Left renal cortex interstitium (tissue), 4 donors: ENCODE measurements around the gene CTNNBL1. TPM values are rescaled to one million over a fixed set of nuclear protein-coding genes. Genes with fewer than 3 reads are reported as not detected.

Experiments used
- DNase-seq, 4 donors: peaks; one replicate each; pipeline ENCODE4 v3.0.0-alpha.2; 2013; ENCODE audit warnings: low read depth in 4 of 4, low spot score in 2 of 4, missing footprints in 1 of 4
- polyA plus RNA-seq, 4 donors: library from polyadenylated mRNA; unstranded; fragments of 120-200 nt; gene quantifications; one replicate each; pipeline ENCODE4 v1.2.1, GENCODE V29; 2013; ENCODE audit not compliant: insufficient read length in 4 of 4

CTNNBL1 gene
- polyA plus RNA-seq, 4 donors = 45.6 to 61.5 (median 53.0) TPM

DNA sequence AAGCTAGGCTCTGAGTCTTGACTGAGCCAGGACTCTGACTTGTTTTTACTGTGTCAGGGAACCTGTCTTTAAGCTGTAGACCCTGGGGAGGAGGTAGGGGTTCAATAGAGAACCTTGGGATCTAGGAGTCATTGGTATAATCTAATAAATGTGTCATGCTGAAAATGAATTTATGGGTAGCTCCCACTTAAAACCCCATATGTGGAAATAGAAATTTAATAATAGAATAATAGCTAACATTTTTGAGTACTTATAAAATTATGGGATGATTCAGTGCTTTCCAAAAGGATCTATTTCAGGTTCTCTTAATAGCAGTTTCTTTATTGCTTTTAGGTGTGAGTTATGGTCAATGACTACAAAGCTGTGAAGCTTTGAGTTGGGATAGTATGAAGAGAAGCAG is 41.7 kb downstream of the CTNNBL1 start:
- no peak for DNase-seq

DNA sequence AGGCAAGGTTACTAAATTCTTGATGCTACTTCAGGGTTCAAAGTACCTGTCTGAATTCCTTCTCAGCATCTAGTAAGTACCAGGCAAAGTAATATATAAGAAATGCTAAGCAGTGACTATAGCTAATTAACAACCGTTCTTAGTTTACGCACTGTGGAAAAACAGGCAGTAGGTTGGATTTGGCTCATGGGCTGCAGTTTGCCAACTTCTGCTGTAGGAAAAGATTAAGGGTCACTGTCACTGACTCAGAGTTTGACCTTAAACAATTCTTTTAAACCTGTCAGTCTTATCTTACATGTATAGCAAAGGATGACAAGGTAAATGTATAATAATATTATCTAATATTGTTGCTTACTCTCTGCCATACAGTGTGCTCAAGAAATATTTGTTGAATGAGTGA is 42.3 kb downstream of the CTNNBL1 start:
- DNase-seq = no peak

GRCh38 chr20:37737826-37738420 is 44.1 kb downstream of the CTNNBL1 start:
- DNase-seq = no peak

GRCh38 chr20:37741055-37741454 is 47.2 kb downstream of the CTNNBL1 start:
- DNase-seq = no peak

- DNase-seq = no peak
Observed at GRCh38 chr20:37741570-37741969, 47.7 kb downstream of the CTNNBL1 start.

DNA sequence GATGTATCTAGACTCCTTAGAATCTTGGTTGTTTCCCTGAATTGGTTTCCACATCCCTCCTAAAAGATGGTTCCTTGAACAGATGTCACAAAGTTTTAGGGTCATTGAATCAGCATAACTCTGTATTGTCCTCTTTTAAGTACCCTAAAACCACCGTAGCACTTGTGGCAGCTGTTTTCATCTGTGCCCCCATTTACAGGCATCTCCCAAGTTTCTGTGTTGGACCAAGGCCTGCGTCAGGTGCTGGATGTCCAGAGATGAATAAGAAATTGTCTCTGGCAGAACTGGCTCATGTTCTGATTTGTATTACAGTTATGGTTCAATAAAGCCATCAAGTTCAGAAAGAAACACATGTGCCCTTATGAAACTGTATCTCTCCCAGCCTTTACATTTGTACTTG is 48.3 kb downstream of the CTNNBL1 start:
- no peak for DNase-seq

DNA sequence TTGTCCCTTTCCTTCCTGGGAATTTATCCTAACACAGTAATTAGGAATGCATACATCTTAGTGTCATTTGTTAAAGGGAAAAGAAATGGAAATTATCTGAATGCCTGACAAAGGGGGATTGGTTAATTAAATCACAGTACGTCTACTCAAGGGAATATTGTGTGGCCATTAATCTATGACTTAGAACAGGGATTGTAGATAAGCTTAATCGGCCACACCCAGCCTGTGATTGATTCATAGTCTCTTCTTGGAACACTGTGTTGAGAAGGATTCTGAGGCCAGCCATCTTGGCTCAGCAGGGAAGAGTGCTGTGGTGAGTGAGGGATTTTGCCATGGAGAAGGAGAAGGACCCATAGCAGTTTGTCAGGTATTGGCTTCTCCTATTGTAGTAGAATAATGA is 50.5 kb downstream of the CTNNBL1 start:
- no peak for DNase-seq

DNA sequence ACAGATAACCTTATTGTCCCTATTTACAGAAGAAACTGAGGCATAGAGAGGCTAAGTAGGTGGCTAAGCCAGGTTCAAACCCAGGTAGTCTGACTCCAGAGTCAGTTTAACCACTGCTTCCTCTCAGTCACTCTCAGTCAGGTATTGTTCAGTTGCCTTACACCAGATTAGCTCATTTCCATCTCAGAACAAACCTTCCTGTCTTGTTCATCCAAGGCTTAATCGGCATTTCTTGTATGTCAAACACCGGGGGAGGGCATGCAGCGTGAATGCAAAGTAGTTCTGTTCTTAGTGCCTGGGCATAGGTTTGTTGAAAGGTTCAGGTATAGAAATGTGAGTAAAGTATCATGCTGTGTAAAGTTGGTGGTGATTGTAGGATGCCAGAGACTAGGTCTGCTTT is 51.7 kb downstream of the CTNNBL1 start:
- no peak for DNase-seq

DNA sequence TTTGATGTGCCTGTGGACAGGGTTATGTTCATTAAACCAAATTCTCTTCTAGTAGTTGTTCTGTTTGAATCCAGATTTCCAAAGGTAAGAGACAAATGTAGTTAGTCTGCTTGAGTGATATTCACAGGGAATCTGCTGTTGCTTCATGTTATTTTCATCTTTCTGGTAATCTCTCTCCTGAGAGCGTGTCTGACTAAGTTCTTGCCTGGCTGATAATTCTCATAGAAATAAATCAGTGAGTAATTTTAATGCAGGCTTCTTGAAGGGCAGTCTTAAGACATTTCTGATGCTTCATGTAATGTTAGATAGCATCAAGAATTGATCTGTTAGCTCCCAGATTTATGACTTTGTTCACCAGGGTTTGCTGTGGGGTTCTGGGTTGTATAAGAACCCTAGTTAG is 54.2 kb downstream of the CTNNBL1 start:
- DNase-seq = no peak

GRCh38 chr20:37749218-37749617 is 55.4 kb downstream of the CTNNBL1 start:
- DNase-seq = no peak

DNA sequence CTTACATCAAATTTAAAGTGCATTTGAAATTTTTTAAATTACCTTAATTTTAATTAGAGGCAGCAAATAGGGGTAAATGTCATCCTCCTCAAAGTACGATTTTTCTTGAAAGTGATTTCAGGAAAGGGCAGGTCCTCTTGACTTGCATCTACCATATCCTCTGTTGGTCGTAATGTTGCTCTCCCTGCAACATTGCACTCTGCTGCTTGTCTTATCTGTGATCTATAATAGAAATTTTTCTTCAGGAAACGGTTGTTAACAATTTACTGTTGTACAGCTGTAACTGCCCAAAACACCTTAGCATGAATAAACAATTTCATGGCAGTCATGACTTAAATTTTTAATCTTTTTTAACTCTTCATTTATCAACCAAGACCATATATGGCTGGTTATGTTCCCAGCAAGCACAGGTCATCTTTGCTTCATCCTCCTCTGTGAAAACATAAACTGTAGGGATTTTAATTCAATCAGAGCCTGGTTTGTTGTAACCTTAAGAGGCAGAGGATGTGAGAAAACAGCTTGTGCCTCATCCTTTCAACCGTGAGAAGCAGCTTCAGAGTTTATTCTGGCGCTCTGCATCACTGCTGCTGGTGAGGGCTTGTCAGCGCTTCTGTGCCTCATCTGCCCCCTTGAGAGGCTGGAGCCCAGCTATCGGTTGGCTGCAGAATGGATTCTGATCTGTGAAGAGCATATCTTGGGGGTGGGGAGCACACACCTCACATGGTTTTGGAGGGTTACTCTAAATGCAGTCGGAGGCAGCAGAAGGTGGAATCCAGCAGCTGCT is 56.0 kb downstream of the CTNNBL1 start:
- DNase-seq = no peak

DNA sequence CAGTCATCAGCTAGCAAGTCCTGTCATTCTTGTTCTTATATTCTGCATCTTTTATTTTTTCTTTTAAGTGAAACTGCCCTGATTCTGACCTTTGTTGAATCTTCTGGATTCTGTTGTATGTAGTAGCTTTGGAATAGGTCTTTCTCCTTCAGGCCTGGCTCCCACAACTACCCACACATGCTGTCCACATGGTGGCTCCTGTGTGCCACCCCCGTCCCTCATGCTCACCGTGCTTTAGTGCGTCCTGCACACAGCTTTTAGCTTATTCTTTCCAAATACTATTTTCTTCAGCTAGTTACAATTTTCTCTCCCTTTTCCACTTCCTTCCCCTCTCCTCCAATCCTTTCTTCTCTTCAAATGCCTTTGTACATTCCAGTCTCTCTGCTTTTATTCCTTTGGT is 61.8 kb downstream of the CTNNBL1 start:
- no peak for DNase-seq

GRCh38 chr20:37756234-37756633 is 62.4 kb downstream of the CTNNBL1 start:
- DNase-seq = no peak

GRCh38 chr20:37757550-37757949 is 63.7 kb downstream of the CTNNBL1 start:
- no peak for DNase-seq

DNA sequence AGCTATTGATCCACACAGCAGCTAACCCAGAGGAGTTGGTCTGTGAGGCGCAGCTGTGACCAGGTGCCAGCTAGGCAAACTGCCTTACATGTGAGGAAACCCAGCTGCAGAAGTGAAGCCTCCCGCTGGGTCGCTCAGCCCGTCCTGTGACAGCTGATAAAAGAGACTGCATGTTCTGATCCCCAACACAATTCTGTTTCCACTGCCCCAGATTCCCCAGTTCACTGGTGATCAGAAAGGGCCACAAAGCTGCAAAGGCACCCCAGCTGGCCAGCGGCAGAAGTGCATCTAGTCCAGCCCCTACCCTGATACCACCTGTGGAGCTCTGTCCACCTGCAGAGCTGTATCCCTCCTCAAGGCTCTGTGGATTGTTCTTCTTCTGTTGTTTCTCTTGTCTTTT is 64.5 kb downstream of the CTNNBL1 start:
- DNase-seq = no peak

DNA sequence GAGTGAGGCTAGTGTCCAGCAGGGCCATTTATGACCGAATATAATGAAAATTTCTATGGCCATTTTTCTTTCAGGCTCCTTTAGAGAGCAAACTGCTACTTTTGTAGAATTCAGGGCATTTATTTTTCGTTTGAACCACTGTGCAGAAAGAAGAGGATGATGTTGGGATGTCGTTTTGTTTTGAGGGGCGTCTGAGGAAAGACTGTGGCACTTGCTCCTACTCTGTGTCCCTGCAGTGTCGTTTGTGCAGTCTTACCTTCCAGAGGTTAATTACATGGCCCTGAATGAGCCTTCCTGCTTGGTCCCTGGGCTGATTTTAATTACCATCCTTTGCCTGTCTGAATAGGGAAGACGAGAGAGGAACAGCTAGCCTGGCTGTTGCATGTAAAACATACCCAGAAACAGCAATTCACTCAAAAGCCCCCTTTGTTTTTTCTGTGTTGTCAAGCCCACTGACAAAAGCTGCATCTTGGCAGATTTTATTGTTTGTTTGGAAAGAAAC is 65.3 kb downstream of the CTNNBL1 start:
- DNase-seq = no peak

DNA sequence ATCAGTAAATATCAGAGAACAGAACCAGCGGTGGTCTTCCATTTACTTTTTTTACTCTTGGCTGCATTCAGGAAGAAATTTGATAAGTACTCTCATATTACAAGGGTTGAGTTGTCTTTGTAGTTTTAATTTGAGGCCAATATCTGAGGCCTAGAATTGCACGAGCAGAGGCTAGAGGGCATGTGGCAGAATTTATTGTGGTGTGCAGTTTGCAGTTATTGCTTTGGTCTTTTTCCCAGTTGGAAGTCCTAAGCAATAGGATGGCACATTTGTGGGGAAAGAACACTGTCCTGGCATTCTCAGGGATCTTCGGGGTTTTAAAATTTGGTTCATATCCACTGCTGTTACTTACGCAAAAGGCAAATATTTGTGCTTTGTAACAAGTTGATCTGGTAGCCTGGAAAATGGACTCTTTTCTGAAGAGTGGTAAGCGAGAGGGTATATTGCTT is 66.0 kb downstream of the CTNNBL1 start:
- DNase-seq = peak in 1 of 4 donors; percentile 15

DNA sequence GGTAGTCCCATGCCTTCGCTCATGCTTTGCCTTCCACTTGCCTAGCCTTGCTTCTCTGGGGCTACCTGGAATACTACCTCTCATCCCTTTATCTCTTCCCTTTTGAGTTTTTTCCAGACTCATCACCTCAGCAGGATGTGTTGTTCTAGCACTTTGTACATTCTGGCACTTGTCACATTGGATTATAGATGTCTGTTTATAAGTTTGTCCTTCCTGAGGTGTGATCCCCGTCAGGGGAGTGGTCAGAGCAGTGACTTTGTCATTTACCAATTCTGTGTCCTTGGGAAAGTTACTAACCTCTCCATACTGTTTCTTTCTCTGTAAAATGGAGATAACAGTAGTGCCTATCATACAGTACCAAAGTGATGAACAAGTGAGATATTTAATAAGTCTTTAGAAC is 66.5 kb downstream of the CTNNBL1 start:
- no peak for DNase-seq

GRCh38 chr20:37762716-37763485 is 69.1 kb downstream of the CTNNBL1 start:
- DNase-seq = no peak

DNA sequence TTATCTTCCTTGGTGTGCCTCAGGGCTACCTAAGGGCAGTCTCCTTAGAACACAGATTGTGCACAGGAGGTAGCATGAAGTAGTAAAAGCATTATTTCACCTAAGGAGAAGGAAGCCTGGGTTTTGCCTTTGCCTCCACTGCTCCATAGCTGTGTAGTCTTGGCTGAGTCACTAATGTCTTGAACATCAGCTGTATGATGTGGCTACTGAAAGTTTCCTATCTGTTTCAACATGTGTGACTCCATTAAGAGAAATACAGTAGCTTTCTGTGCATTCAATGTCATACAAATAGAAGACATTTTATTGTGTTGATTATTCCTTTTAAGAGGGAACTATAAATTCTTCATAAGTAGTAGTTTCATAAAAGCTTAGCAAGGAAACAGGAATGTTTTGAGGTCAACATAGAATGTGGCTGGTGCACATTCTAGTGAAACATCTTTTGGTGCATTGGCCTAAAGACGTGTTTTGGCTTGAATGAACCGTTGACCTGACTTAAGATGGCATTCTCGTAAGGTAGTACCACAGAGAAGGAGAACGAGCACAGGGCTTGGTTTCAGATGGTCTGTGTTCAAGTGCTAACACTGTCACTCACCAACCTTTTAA is 70.6 kb downstream of the CTNNBL1 start:
- DNase-seq = no peak

- DNase-seq = no peak
Observed at GRCh38 chr20:37770908-37771307, 77.1 kb downstream of the CTNNBL1 start.
